MM.1S (cell line): ENCODE measurements around the gene SLC49A4.

Source experiments
- CTCF ChIP-seq: fragments of 300-600 bp; sonication (generic); IDR thresholded peaks from 2 replicates; pipeline ENCODE4 v1.5.1; 2016; ENCODE audit warnings: antibody characterized with exemption, low read length, mixed read lengths
- EZH2 ChIP-seq: fragments of 300-600 bp; sonication (generic); optimal IDR thresholded peaks from 2 replicates; pipeline ENCODE3; 2017; ENCODE audit warnings: low read depth, mild to moderate bottlenecking, antibody characterized with exemption, low read length, mixed read lengths

GRCh38 chr3:122767540-122768372 lies 27.1 kb upstream of the SLC49A4 start:
- TF ChIP-seq CTCF (no peak), EZH2 (no peak)
